T follicular helper cell (primary cell): ENCODE data around the gene CBLIF.
"Not testable (repeated sequence)": the region's sequence is repeated elsewhere in the genome, so short reads cannot be mapped to it uniquely, and the experiment has no call there.

Source experiments
- DNase-seq: peaks from one replicate; pipeline ENCODE4 v3.0.0-alpha.2; 2020; ENCODE audit warnings: low read depth

CBLIF gene

DNA sequence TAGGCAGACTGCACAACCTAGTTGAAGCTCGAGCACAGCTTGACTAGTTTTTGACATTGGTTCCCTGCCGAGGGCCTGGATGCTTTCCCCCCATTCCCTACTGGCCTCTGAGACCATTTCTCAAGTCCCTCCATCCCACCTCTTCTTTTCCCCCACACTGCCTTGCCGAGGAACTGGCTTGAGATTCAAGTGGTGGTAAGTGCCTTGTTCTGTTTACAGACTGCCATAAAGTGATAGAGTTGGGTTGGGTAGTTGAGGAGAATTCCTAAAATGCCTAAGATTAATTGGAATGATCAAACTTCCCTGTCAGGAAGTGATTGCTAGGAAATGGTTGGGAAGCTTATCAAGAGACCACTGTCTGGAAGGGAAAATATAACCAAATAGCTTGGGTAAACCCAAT, 50.9 kb downstream of the CBLIF start:
- DNase-seq: no peak

DNA sequence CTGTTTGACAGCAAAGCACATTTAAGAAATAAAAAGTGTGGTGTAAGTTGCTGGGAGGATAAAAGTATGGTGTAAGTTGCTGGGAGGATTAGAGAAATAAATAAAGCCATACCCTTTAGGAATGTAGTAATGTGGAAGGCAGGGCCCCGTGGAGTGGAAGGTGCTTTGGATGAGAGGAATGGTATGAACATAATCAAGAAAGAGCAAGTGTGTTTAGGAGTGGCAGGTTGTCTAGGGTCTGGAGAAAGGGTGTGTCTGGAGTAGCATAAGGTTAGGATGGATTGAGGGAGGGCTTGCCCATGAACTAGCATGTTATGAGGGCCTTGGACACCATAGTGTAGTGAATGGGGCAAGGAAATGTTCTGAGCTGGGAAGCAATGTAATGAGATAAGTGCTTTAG, 52.8 kb downstream of the CBLIF start:
- no peak for DNase-seq

DNA sequence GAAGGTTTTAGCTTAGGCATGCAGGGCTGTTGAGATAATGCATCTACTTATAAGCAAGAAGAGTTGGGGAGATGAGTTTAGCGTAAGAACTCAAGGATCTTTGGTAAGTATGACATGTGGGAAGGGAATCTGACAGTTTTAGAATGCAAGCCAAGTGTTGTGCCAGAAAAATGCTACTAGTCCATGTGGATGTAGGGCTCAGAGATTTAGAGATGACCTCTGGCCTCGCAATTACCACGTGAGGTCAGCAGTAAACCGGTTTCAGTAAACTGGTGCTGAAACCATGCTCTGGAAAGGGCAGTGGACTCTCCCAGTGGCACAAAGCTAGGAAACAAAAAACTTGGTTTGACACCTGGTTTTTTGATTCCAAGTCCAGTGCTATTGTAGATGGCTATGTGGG, 53.7 kb downstream of the CBLIF start:
- DNase-seq: no peak

DNA sequence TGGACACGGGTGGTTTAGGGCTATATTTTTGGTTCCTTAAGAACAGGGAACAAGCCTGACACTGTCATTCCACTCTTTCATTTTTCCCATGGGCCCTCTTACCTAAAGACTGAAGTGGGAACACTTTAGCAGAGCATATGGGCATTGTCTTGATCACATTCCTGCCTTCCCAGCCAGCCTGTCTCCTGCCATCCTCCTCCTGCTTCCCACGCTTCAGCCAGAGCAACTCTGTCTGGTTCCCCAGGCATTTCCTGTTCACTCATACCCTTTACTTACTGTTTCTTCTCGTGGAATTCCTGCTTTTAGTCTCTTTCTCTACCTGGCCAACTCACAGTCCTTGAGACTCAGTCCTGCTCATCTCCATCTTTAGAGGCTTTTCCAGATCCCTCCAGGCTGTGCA, 57.5 kb downstream of the CBLIF start:
- no peak for DNase-seq

DNA sequence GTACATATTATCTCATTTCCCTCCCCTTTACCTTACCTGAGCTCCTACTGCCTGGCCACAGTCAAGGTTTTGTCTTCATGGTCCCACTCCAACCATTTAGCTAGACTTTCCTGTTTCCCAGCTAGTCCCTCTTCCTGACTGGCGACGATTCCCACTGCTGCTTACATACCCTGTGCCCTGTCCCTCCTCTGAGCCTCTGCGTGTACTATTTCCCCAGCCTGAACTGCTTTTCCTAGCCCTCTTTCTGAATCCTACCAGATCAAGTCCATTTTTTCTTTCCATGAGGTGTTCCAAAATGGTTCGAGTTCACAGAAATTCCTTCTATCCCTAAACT, 58.1 kb downstream of the CBLIF start:
- DNase-seq: no peak

DNA sequence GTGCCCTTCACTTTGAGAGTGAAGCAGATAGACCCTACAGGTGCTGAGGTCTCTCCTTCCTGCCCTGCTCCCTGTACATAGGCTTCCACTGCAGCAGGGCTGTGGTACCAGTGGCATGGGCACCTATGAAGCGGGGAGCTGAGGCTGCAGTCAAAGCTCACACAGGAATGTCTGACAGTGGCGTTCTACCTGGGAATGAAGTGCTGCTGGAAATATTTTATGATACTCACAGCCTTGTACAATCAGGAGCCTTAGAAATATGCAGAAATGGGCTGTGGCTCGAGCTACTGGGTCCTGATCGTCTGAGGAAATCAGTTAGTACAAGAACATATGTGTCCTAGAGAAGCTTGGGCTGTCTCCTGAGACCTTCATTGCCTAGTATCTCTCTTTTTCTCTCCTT, 59.5 kb downstream of the CBLIF start:
- DNase-seq: no peak

DNA sequence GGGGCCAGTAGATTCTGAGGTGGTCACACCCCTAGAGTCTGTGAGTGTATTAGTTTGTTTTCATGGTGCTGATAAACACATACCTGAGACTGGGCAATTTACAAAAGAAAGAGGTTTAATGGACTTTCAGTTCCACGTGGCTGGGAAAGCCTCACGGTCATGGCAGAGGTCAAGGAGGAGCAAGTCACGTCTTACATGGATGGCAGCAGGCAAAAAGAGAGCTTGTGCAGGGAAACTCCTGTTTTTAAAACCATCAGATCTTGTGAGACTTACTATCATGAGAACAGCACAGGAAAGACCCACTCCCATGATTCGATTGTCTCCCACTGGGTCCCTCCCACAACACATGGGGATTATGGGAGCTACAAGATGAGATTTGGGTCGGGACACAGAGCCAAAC, 60.9 kb downstream of the CBLIF start:
- DNase-seq: not testable (repeated sequence)

DNA sequence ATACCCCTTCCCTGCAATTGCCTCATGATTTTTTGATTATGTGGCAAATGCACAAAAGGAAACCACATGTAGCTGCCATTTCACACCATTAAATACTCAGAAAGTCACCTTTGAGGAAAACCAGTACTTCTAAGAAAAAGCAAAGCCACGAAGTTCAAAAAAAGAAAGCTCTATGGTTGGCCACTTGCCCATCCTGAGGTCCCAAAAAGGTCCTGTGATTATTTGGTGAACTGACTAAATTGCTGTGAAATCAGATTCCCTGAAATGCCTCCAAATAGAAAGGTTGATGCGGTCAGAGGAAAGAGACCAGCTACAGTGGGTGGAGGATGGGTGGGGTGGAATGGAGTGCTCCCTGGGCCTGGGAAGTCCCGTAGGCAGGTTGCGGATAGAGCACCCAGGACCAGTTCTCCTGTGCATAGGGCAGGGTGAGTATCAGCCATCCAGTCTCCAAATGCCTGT, 61.6 kb downstream of the CBLIF start:
- DNase-seq: no peak

DNA sequence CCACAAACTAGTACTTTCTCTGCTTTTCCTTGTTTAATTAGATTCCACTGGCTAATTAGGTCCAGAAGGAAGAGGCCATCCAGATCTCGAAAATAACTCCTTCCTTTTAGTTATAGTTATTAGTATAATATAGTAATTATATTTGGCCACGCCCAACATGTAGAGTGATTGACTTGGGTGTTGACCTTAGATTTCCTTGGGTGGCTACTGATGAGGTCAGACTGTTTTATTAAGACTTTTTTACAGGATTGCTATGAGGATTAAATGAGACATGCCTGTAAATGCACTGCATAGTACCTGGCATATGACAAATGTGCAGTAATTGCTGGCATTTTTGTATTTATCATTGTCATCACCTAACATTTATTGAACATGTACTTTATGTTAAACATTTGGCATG, 63.2 kb downstream of the CBLIF start:
- no peak for DNase-seq

DNA sequence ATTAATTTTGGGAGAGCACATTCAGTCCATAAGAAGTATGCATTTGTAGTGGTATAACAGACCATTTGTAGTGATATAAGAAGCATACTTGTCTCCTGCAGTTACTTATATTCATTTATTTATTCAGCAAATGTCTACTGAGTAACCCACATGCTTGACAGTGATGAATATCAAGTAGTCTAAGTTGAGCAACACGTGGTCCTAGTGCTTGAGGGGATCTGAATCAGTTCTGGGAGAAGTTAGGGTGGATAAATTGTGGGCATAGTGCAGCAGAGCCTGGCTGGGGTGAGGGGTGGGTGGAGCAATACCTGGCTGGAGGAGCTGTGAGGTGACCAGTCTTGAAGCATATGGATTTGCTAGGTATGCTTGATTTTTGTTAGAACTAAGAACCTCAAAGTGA, 65.8 kb downstream of the CBLIF start:
- DNase-seq: no peak
